Embryonic facial prominence (tissue), 1 donor: ENCODE data around the gene OPA1.

Experiments used
- DNase-seq: peaks from one replicate; pipeline ENCODE4 v3.0.0-alpha.2; 2016; ENCODE audit errors: extremely low spot score

The OPA1 gene

DNA sequence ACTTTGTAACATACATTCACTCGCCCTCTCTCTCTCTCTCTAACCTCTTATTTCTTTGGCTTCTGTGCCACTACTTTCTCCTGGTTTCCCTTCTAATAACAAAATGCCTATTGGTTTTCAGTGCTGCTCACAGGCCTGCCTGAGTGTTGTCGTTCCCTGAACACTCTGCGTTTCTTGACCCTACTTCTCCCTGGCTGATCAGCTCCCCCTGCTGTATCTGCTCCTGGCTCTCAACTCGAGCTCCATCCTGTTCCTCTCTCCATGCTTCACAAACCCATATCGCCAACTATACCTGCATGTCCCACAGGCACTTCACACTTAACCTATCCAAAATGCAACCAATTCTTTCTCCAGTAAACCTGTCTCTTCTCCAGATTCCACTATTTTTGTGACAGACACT lies 111.4 kb downstream of the OPA1 start:
- no peak for DNase-seq

- DNase-seq = no peak
Measured at GRCh38 chr3:193708270-193708669, 115.3 kb downstream of the OPA1 start.

DNA sequence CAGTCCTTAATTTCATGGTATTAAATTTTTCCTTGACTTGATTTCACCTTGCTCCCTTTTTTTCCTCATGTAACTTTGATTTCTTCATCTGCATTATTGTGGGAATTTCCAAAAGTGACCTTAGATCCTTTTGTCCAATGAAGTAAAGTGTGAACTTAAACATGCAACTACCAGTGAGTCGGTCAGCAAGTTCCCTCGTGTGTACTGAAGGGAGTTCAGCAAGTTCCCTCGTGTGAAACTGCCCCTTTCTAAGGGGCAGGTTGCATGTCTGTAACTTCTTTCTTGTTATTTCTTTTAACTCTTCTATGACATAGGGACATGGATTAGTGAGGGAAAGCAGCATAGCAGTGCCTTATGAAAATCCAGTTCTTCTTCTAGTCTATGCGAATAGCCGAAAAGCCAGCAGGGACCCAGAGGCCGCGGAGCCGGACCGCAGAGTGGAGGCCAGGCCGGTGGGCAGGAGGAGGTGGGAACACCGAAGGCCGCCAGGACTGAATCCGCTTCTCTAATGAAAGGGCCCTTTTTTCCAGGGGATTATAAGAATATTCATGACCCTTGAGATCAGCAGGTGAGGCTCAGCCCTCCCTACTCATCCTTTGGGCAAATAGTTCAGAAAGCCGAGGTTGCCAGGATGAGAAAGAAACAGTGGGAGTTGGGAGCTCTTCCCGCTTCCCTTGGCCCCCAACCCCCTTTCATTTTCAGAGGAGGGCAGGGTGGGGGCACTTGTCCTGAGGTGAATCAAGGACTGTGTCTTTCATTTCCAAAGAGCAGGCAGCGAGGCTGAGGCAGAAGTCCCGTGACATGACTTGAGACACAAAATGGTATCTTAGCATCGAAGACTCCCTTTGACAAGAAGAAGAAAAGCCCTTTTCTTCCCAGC lies 117.5 kb downstream of the OPA1 start:
- no peak for DNase-seq

- DNase-seq = no peak
Measured at GRCh38 chr3:193711166-193711485, 118.1 kb downstream of the OPA1 start.

DNA sequence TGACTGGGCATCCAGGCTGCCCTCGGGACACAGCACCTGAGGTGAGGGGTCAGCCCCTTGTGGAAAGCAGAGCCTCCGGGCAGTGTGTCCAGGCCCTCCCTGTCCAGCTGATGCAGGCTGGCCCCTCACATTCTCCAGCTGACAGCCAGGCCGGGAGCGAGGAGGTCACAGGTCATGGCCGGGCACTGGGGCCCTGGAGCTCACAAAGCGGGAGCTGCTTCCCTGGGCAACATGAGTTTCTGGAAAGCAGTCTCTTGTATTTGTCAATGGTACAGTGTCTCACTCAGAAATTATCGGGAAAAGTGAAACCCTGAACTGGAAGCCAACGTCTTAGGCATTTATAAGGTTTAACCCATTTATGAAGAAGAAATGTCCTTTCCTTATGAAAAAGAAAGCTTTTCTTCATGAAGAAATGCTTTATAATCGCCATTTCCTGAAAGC lies 118.5 kb downstream of the OPA1 start:
- DNase-seq = no peak

DNA sequence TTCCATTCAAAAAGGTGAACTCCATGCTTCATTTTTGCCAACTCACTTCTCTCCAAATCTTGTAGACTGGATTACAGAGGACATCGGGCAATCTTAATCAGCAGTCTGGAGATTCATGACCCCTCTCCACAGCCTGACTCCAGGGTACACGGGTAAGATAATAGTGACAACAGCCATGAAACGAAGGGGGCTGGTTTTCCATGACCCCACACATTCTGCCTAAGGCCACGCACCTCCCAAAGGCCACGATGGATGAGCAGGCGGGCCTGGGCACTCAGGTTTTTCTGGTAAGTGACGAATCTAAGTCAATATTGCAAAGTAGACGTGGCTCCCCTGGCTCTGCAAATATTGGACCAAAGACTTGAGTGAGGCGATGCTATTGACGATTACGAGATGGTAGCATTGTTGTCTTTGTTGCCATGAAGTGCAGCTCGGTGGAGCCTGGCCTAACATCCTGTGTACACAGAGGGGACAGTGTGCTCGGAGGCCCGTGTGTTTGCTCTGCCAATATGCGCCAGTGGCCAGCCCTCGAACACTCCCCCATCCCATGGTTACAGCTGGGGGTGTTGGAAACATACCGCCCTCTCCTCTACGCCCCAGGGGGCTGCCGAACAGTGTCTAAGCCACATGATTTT lies 119.1 kb downstream of the OPA1 start:
- no peak for DNase-seq

GRCh38 chr3:193712938-193713337 lies 119.9 kb downstream of the OPA1 start:
- no peak for DNase-seq

DNA sequence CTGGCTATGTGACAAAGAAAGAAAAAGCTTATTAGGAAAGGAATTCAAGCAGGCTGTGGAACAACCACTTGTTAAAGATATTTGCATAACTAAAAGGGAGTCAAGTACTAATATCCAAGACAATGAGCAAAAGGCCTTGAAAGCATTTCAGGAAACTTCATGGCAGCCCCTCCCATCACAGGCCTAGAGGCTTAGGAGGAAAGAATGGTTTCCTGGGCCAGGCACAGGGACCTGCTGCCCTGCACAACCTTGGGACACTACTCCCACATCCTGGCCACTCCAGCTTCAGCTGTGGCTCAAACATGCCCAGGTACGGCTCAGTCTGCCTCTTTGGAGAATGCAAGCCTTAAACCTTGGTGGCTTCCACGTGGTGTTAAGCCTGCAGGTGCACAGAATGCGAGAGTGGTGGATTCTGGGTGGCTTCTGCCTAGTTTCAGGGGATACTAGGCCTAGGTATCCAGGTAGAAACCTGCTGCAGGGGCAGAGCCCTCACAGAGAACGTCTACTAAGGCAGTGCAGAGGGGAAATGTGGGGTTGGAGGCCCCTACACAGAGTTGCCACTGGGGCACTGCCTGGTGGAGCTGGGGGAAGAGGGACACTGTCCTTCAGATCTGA lies 121.6 kb downstream of the OPA1 start:
- no peak for DNase-seq

- no peak for DNase-seq
Measured at GRCh38 chr3:193716150-193716549, 123.1 kb downstream of the OPA1 start.

- DNase-seq = no peak
Measured at GRCh38 chr3:193719735-193720134, 126.7 kb downstream of the OPA1 start.

DNA sequence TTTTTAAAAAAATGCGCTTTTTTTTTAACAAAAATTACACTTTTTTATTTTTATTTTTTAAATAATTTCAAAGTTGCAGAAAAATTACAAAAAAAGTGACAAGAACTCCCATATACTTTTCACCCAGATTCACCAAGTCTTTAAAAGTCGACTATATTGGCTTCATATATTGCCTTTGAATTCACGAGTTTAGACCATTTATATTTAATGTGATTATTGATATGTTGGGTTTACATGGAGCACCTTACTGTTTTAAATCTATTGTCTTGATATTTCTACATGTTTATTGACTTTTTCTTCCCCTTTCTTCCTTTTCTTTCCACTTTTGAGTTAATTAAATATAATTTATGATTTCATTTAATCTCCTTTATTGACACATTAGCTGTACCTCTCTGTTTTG lies 127.2 kb downstream of the OPA1 start:
- DNase-seq = no peak

DNA sequence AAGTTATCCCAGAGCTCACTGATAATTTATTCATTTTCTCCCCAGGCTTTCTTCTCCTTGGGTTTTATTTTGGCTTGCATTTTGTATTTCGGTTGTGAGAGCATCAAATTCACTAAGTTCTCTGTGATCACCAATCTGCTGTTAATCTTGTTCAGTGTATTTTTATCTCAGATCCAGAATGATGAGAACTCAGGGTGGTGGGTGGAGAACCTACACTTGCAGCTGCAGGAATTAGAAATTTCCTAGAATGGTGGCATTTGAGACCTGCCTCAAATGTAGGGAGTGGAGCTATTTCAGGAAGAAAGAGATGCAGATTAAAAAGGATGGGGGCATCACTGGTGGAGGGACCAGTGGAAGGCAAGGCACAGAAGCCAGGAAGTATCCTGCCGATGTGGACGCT lies 129.6 kb downstream of the OPA1 start:
- DNase-seq = no peak

- DNase-seq = no peak
Measured at GRCh38 chr3:193727089-193727488, 134.1 kb downstream of the OPA1 start.

- no peak for DNase-seq
Measured at GRCh38 chr3:193728429-193729087, 135.6 kb downstream of the OPA1 start.

- DNase-seq = no peak
Measured at GRCh38 chr3:193729088-193729465, 136.1 kb downstream of the OPA1 start.

- no peak for DNase-seq
Measured at GRCh38 chr3:193729601-193730000, 136.6 kb downstream of the OPA1 start.

DNA sequence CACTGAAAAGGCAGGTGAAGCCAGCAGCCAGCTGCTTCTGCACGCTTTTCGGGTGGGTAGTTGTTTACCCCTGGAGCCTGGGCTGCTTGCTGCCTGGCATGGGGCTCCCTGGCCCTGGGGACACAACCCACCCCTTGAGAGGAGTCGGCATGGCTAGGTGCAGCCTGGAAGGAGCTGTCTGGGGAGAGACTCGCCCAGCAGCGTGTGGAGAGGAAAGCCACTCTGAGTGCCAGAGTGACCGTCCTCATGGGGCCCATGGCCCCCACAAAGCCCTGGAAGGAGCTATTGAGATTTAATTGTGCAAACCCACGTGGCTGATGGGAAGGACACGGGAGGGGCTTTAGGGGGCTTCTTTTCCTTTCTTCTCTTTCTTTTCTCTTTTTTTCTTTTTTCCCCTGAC lies 137.5 kb downstream of the OPA1 start:
- DNase-seq = no peak

DNA sequence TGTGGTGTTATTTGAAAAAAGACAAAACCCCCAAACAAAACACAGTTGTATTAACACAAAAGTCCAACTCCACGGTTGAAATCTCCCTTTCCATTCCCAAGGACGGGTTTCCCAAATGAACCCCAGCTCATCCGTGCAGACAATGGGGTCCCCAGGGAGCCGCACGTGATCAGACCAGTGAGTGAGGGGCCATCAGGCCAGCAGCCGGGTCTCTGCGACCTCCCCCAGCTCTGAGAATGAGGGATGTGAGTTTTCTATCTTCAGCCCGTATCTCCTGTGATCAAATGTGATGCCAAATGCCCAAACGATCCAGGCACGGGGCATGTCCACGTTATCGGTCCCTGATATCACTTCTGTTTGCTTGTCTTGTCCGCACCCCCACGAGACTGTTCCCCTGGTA lies 138.0 kb downstream of the OPA1 start:
- no peak for DNase-seq

DNA sequence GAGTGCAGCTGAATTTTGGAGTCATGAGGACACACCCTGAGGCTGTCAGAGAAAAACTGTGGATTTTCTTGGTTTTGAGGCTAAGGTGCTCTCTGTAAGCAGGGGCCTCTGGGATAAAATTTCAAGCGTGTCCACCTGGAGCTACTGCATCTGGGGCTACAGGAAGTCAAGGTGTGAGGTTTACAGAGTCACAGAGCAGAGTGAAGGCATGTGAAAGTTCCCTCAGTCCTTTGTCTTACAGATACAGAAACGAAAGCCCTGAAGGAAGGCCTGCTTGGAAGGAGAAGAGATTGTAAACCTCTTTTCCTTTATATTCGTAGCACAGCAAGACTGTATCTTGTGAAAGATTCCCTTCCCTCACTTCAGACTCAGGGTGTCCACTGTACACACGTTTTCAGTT lies 138.6 kb downstream of the OPA1 start:
- no peak for DNase-seq

DNA sequence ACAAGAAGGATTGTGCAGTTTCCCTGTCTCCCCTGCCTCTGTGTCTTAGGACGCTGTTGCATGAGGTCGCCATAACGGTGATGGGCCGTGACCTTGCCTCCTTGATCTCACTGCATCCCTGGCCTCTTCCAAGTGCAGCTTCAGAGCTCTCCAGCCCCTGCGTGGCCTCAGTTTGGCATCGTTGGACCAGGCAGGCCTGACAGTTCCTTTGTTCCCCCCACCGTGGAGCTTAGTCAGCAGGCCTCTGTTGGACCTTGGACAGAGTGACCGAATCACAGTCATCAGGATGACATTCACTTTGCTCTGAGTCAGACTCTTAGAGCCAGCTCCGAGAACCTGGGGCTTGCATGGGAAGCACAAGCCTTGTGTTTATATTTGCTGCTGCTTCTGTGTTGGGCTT lies 139.4 kb downstream of the OPA1 start:
- DNase-seq = no peak

- DNase-seq = no peak
Measured at GRCh38 chr3:193732827-193733226, 139.8 kb downstream of the OPA1 start.

- no peak for DNase-seq
Measured at GRCh38 chr3:193734737-193735366, 141.8 kb downstream of the OPA1 start.
